Measurements from ENCODE around the gene RPUSD2.

RPUSD2 gene

GRCh38 chr15:40563426-40563825, 5.7 kb upstream of the RPUSD2 start:
- H3K4me3 ChIP-seq (replicated peaks; ENCODE audit: insufficient read depth, low read length) = no peak overlapping the region
- H3K27ac ChIP-seq (replicated peaks) = no peak overlapping the region
- no peak for DNase-seq (ENCODE audit: low read depth in 1 of 2, low spot score in 1 of 2)
- TF ChIP-seq REST (IDR thresholded peaks at IDR 0.05; ENCODE audit: insufficient replicate concordance, low read depth) (no peak), CTCF (IDR thresholded peaks at IDR 0.05; ENCODE audit: insufficient read depth, low read length) (no peak)
- no peaks in the 10 kb centered on the region for H3K27me3 ChIP-seq (ENCODE audit: insufficient read depth, poor library complexity, severe bottlenecking)

- DNase-seq (ENCODE audit: low read depth in 1 of 2, low spot score in 1 of 2) = peak; percentile 99
Observed at GRCh38 chr15:40564591-40565332, 4.3 kb upstream of the RPUSD2 start, which contains the start of gene CCDC32. Gene CCDC32 (minus strand): TSS chr15:40565042. CDS start chr15:40563015, 2,027 bp downstream.

More at GRCh38 chr15:40564591-40565332, 4.3 kb upstream of the RPUSD2 start, which contains the start of gene CCDC32:
- peak within 1 kb of the TSS; percentile 65 for H3K4me3 ChIP-seq (replicated peaks; ENCODE audit: insufficient read depth, low read length)
- no peaks in the 10 kb centered on the region for H3K27me3 ChIP-seq (ENCODE audit: insufficient read depth, poor library complexity, severe bottlenecking)
- TF ChIP-seq POLR2AphosphoS5 (IDR thresholded peaks at IDR 0.05; ENCODE audit: low read depth) (no peak), REST (IDR thresholded peaks at IDR 0.05; ENCODE audit: insufficient replicate concordance, low read depth) (no peak), GABPA (IDR thresholded peaks at IDR 0.05; ENCODE audit: low read depth) (no peak), CTCF (IDR thresholded peaks at IDR 0.05; ENCODE audit: insufficient read depth, low read length) (no peak), SPI1 (IDR thresholded peaks at IDR 0.05; ENCODE audit: borderline replicate concordance, low read depth) (peak; percentile 1; the same call in 1 of the 2 replicates)
- peak within 1 kb of the TSS; percentile 75 for H3K27ac ChIP-seq (replicated peaks)
